ENCODE measurements around the gene KAZN.

KAZN gene

DNA sequence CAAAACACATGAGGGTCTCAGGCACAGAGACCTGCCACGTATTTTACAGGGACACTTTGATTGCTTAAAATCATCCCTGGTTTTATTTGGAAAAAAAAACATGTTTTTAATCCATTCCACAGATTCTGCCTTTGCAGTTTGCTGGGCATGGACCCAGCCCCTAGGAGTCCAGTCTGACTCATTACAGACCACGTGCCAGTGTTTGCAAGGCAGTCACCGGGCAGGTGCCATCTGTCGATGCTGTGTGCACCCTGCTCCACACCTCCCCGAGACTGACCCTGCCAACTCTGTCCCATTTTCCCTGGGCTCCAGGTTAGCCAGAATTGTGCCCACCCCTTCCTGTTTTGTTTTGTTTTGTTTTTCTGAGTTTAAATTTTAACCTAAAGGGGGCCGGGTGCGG lies 406.6 kb downstream of the KAZN start:
- Histone ChIP-seq H3K4me3 (ENCODE audit: low read depth, low read length, poor library complexity, severe bottlenecking) (no peak overlapping the region), H3F3A (ENCODE audit: insufficient read depth, low read length) (no peaks in the 10 kb centered on the region), H3K9me2 (ENCODE audit: low read depth, low read length) (no peaks in the 10 kb centered on the region), H3K79me2 (ENCODE audit: insufficient read depth, low read length) (no peaks in the 10 kb centered on the region), H4K20me1 (ENCODE audit: insufficient read depth, low read length) (no peaks in the 10 kb centered on the region), H3K4me1 (ENCODE audit: insufficient read depth, low read length, severe bottlenecking) (peaks cover 11% of the 10 kb centered on the region), H3K27me3 (ENCODE audit: insufficient read depth, low read length) (0 out of 2 replicates have a peak, but pooled peaks cover 9% of the 10 kb centered on the region), H2AFZ (ENCODE audit: low read length) (no peak overlapping the region), H3K4me2 (ENCODE audit: low read length) (no peak overlapping the region), H3K9ac (ENCODE audit: low read length) (no peak overlapping the region), H3K9me3 (ENCODE audit: low read length) (no peaks in the 10 kb centered on the region), H3K36me3 (ENCODE audit: insufficient read depth, low read length) (no peaks in the 10 kb centered on the region), H3K27ac (ENCODE audit: low read depth, low read length, poor library complexity, severe bottlenecking) (no peak overlapping the region)
- TF ChIP-seq, protein P1, sequence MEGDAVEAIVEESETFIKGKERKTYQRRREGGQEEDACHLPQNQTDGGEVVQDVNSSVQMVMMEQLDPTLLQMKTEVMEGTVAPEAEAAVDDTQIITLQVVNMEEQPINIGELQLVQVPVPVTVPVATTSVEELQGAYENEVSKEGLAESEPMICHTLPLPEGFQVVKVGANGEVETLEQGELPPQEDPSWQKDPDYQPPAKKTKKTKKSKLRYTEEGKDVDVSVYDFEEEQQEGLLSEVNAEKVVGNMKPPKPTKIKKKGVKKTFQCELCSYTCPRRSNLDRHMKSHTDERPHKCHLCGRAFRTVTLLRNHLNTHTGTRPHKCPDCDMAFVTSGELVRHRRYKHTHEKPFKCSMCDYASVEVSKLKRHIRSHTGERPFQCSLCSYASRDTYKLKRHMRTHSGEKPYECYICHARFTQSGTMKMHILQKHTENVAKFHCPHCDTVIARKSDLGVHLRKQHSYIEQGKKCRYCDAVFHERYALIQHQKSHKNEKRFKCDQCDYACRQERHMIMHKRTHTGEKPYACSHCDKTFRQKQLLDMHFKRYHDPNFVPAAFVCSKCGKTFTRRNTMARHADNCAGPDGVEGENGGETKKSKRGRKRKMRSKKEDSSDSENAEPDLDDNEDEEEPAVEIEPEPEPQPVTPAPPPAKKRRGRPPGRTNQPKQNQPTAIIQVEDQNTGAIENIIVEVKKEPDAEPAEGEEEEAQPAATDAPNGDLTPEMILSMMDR (IDR thresholded peaks at IDR 0.05; ENCODE audit: low read length), result no peak
- TF ChIP-seq EZH2 (IDR thresholded peaks at IDR 0.05; ENCODE audit: borderline replicate concordance, low read length), result no peak

DNA sequence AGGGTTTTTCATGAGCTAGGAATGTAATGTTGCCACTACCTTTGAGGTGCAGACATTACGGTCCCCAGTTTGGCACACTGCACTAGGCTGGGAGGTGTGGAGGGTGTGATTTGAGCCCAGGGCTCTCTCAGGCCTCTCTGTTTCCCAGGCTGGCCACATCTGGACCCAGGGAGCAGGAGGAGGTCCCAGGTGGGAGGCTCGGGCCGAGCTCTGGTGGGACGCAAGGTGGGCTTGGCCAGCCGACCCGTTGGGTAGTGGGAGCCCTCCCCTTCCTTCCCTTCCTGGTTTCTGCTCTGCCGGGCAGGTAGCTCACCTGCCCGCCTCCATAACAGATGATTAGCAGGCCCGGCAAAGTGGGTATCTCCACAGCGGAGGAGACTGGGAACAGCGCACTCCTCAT lies 408.9 kb downstream of the KAZN start:
- Histone ChIP-seq H3K27me3 (ENCODE audit: insufficient read depth, low read length) (0 out of 2 replicates have a peak, but pooled peaks cover 9% of the 10 kb centered on the region), H4K20me1 (ENCODE audit: insufficient read depth, low read length) (no peaks in the 10 kb centered on the region)
- no peak for TF ChIP-seq EZH2 (IDR thresholded peaks at IDR 0.05; ENCODE audit: borderline replicate concordance, low read length)
- TF ChIP-seq, protein P1 (IDR thresholded peaks at IDR 0.05; ENCODE audit: low read length), result no peak

DNA sequence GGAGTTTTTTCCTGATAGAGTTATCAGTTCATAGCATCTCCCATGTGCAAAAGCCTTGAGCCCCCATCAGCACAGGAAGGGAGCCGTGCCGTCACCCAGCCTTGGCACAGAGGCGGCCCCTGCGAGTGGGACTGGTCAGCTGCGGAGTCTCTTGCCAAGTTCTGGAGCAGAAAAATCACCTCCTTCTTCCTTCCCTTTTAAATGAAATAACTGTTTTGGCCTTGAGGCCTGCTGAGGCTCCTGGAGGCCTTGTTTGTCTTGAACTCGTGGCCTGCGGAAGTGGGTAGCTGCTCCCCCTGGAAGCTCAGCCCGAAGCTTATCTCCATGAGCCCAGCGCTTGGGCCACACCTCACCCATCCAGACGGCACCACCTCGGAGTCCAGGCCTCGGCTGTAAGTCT lies 409.4 kb downstream of the KAZN start:
- no peaks in the 10 kb centered on the region for H3K36me3 ChIP-seq (ENCODE audit: insufficient read depth, low read length)
- H3K27ac ChIP-seq (ENCODE audit: low read depth, low read length, poor library complexity, severe bottlenecking), result no peak overlapping the region
- H2AFZ ChIP-seq (ENCODE audit: low read length), result no peak overlapping the region
- H3K79me2 ChIP-seq (ENCODE audit: insufficient read depth, low read length), result no peaks in the 10 kb centered on the region
- H3K9ac ChIP-seq (ENCODE audit: low read length), result no peak overlapping the region
- TF ChIP-seq, protein P1 (IDR thresholded peaks at IDR 0.05; ENCODE audit: low read length), result no peak
- no peak for TF ChIP-seq EZH2 (IDR thresholded peaks at IDR 0.05; ENCODE audit: borderline replicate concordance, low read length)
- H3K9me2 ChIP-seq (ENCODE audit: low read depth, low read length), result no peaks in the 10 kb centered on the region
- H4K20me1 ChIP-seq (ENCODE audit: insufficient read depth, low read length), result no peaks in the 10 kb centered on the region
- H3K4me1 ChIP-seq (ENCODE audit: insufficient read depth, low read length, severe bottlenecking), result peaks cover 11% of the 10 kb centered on the region
- 0 out of 2 replicates have a peak, but pooled peaks cover 9% of the 10 kb centered on the region for H3K27me3 ChIP-seq (ENCODE audit: insufficient read depth, low read length)
- no peak overlapping the region for H3K4me3 ChIP-seq (ENCODE audit: low read depth, low read length, poor library complexity, severe bottlenecking)
- no peaks in the 10 kb centered on the region for H3F3A ChIP-seq (ENCODE audit: insufficient read depth, low read length)
- no peaks in the 10 kb centered on the region for H3K9me3 ChIP-seq (ENCODE audit: low read length)
- H3K4me2 ChIP-seq (ENCODE audit: low read length), result no peak overlapping the region

More for the DNA sequence above, 408.9 kb downstream of the KAZN start:
- no peaks in the 10 kb centered on the region for H3K9me2 ChIP-seq (ENCODE audit: low read depth, low read length)
- no peaks in the 10 kb centered on the region for H3K9me3 ChIP-seq (ENCODE audit: low read length)
- no peak overlapping the region for H3K4me3 ChIP-seq (ENCODE audit: low read depth, low read length, poor library complexity, severe bottlenecking)
- no peaks in the 10 kb centered on the region for H3K79me2 ChIP-seq (ENCODE audit: insufficient read depth, low read length)
- H2AFZ ChIP-seq (ENCODE audit: low read length), result no peak overlapping the region
- H3K9ac ChIP-seq (ENCODE audit: low read length), result no peak overlapping the region
- H3F3A ChIP-seq (ENCODE audit: insufficient read depth, low read length), result no peaks in the 10 kb centered on the region
- H3K4me1 ChIP-seq (ENCODE audit: insufficient read depth, low read length, severe bottlenecking), result peaks cover 11% of the 10 kb centered on the region
- H3K4me2 ChIP-seq (ENCODE audit: low read length), result no peak overlapping the region
- no peak overlapping the region for H3K27ac ChIP-seq (ENCODE audit: low read depth, low read length, poor library complexity, severe bottlenecking)
- H3K36me3 ChIP-seq (ENCODE audit: insufficient read depth, low read length), result no peaks in the 10 kb centered on the region
